NCI-H1694 (cell line): ENCODE data around the gene ATP1A3.

ENCODE experiments used
- DNase-seq: peaks from one replicate; lab custom pipeline; 2025; lab: John Stamatoyannopoulos, UW

ATP1A3 gene

DNA sequence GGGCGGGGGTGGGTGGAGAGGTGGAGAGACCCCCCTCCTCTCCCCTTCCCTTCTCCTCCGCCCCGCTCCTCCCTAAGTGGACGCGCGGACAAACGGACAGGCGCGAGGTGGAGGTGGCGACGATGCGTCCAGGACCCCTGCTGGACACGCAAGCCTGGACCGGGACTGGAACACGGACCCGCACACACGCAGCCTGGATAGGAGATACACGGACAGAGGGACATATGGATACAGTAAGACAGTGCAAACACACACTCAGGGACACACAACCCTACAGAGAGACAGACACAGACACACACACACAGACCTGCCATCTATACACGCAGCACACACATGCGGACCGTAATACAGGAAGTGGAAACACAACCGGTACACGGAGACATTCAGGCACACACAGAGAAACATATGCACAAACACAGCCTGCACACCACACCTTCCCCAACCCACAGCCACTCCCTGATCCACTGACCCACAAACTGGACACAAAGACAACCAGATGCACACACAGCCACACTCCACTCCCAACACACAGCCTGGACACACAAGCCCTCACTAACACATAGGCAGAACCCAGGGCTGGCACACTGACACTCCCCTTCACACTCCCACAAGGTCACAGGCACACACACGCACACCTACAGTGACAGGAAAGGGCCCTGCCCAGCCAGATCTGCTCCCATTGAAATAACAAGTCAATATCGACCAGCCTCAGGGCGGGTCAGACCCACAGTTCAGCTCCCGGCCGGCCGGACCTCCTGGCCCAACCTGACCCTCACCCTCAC is 65.1 kb downstream of the ATP1A3 start:
- no peak for DNase-seq

- DNase-seq, result no peak
These were observed 65.8 kb downstream of the ATP1A3 start, which contains the start of gene ERFL for GRCh38 chr19:41928221-41928683. ERFL (minus strand) TSS chr19:41928449; CDS start chr19:41912919, 15,530 bp downstream.

DNA sequence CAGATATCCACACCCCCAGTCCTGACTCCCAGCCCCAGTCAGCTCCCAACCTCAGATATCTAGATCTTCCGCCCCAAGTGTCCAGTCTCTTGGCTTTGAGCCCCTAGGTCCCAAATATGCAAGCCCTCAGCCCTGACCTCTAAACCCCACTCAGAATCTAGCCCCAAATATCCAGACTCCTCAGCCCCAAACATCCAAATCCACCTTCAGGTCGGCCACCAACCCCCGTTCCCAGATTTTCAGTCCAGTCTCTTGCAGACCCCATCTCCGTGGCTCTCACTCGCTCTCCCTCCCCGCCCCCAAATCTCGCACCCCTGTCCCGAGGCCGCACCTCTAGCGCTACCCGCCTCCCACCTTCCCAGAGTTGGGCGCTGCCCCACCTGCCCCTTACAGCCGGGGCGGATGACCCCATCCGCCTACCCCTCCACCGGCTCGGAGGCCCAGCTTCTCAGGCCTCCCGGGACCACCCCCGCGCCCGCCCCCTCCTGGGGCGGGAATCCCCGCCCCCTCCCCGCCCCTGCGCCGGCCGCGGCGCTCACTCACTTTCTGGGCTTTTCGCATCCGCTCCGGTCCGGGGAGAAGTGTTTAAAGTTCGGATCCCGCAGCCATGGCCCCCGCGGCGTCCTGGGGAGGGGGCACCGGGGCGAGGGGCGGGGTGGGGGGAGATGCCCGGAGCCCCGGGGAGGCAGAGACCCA is 66.4 kb downstream of the ATP1A3 start:
- no peak for DNase-seq

DNA sequence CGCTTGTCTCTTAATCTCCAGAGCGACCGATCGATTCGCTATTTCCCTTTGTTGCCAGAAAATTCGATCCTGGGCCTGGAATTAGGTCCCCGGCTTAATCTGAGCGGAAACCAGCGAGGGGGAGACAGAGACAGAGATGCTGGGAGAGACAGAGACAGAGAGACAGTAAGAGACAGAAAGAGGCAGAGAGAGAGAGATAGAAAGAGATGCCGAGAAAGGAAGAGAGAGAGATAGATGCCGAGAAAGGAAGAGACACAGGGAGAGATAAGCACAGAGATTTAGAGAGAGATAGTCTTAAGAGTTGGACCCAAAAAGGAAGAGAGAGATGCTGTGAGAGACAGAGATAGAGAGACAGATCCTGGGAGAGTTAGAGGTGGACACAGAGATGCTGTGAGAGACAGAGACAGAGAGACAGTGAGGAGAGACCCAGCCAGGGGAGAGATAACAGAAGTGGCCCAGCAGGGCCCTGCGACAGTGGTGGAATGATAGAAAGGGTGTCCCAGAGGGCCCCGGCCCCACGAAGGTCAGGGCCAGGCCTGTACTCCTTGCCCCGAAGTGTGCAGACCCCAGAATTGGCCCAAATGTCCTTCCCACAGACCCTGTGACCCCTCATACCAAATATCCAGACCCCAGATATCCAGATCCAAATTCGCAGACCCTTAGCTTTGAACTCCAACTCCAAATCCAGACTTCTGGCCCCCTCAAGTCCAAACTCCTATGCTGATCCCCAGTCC is 67.1 kb downstream of the ATP1A3 start:
- DNase-seq, result no peak

DNA sequence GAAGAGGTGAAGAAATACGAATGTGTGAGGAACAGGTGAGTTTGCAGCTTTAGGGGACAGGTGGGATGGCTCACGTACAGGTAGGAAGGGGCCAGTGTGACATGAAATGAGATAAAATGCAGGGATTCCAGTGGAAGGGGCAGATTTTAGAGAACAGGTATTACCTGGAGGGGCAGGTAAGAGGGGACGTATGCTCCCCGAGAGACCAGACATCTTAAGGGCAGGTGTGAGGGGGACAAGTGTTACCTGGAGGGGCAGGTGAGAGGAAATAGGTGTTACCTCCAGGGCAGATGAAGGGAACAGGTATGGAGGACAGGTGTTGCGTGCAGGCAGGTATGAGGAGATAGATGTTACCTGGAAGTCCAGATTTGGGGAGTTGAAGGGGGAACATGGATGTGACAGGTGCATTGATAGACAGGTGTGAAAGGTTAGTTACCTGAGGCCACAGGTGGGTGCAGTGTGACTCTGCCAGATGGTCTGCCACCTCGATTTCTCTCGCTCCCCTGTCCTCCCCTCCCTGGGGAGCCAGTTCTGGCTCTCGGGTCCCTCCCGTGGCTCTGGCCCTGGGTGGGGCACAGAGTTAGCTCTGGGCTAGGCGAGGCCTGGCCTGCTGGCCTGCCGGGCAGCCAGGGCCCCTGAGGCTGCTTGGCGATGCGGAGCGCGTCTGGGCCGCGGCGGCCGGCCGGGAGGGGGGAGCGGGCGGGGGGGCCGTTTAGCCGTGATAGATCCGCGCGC is 67.8 kb downstream of the ATP1A3 start:
- no peak for DNase-seq

DNA sequence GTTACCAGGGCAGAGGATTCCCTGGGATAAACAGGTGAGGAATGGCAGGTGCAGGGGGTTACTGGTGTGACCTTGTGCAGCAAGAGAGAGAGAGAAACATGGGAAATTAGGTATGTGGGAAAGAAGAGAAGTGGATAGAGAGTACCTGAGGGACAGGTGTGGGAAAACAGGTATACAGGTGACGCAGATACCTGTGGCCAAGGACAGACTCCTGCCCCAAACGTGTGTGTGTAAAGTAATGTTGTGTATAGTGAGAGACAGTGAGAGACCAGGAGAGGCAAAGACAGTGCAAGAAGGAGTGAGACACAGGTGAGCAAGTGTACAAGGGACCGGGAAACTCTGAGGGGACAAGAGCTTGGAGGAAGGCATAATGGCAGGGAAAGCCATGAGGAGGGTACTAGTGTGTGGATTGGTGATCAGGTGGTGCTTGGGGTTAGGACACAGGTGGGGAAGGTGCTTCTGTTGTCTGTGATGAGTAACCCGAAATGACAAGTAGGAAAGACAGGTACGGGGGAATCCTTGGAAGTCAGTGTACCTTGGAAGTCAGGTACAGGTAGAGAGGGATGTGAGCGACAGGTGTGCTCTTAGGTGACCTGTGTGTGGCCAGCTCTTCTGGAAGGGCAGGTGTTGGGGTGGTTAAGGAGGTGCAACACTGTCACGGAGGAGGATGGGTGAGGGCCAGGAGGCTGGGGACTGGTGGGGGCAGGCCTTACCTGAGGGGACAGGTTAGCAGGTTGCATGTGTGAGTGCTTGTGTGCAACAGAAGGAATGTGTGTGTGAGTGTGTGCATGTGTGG is 68.6 kb downstream of the ATP1A3 start:
- no peak for DNase-seq

DNA sequence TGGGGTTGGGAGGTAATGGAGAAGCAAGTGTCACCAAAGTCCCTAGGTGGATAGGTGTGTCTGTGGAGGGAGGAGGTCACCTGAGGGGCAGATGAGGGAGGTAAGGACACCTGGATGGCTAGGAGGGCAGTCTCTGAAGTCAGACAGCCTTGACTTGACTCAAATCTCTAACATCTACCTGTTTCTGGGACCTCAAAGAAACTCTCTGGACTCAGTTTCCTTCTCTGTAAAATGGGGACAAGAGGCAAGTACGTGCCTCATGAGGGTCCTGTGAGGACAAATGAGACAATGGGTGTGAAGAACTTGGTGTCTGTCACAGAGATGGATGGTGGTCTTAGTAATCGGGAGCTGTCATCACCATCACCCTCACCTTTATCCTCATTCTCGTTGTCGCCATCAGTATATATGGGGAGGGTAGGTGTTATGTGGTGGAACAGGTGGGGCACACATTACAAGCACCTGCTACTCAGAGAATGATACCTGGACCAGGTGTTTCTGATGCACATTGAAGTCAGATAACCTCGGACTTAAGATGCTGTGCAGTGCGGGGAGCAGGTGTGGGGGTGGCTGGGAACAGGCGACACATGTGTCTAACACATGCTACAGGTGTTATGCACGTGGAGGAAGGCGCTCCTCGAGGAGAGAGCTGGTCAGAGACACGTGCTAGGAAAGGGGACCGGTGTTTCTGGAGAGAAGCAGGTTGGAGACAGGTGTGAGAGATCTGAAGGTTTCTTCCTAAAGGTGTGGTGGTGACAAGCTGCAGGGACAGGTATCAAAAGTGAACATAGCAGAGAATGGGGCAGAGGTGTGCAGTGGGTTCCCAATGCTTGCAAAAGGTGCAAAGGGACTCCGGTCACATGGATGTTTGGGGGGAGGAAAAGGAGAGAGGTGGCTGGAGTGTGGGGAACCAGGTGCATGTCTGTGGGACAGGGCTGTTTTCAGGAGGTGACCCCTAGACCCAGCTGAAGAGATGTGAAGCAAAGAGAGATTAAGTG is 69.6 kb downstream of the ATP1A3 start:
- DNase-seq, result no peak

GRCh38 chr19:41923045-41923788 is 70.8 kb downstream of the ATP1A3 start:
- DNase-seq, result no peak

DNA sequence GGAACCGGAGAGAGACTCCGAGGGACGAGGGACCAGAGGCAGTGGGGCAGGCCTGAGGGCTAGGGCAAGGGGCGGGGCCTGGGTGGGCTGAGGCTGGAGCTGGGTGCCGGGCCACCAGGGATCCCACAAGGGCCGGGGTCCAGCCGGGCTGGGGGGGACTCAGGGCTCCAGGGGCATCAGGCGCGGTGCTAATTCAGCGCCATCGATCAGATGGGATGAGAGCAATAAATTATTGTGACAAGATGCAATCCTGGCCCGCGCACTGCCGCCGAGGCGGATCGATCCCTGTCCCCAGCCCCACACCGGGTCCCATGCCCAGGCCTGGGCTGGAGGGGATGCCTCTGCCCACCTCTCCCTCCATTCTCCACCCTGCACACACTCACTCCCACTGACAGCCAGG is 71.4 kb downstream of the ATP1A3 start:
- no peak for DNase-seq

GRCh38 chr19:41921577-41922576 is 72.2 kb downstream of the ATP1A3 start:
- DNase-seq, result no peak

DNA sequence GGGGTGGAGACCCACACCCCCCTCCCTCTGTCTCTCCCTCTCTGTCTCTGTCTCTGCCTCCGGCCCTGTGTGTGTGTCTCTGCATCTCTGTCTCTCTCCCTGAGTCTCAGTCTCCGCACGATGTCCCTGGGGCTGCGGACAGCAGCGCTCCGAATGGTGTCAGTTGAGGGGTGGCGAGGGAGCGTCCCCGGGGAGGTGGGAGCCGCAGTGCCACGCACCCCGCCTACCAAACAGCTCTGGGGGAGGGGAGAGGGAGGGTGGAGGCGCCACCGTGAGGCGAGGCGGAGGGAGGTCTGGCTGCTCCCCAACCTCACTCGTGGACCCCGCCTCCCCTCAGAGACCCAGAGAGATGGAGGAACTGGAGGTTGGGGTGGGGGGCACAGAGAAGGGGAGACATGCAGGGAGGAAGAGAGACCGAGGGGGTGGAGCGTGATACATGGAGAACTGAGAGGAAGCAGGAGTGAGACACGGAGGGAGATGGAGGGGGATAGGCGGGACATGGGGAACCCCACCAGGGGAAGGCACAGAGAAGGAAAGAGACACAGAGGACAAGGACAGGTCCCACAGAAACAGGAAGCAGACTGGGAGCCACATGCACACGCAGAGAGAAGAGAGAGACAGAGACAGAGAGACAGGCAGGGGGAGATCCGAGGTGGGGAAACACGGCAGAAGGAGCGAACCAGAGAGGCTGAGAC is 73.0 kb downstream of the ATP1A3 start:
- DNase-seq, result no peak

DNA sequence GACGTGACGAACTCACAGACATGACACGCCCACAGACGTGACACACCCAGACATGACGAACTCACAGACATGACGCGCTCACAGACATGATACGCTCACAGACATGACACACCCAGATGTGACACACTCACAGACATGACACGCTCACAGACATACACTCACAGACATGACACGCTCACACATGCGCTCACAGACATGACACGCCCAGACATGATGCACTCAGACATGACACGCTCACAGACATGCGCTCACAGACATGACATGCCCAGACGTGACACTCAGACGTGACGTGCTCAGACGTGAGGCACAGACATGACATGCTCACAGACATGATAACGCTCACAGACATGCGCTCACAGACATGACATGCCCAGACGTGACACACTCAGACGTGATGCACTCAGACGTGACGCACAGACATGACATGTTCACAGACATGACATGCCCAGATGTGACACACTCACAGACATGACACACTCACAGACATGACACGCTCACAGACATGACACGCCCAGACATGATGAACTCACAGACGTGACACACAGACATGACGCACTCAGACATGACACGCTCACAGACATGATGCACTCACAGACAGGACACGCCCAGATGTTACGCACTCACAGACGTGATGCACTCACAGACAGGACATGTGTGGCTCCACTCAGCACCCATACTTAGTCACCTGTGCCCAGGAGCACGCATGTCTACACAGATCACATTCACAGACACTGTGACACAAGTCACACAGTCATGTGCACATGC is 73.9 kb downstream of the ATP1A3 start:
- DNase-seq, result no peak

DNA sequence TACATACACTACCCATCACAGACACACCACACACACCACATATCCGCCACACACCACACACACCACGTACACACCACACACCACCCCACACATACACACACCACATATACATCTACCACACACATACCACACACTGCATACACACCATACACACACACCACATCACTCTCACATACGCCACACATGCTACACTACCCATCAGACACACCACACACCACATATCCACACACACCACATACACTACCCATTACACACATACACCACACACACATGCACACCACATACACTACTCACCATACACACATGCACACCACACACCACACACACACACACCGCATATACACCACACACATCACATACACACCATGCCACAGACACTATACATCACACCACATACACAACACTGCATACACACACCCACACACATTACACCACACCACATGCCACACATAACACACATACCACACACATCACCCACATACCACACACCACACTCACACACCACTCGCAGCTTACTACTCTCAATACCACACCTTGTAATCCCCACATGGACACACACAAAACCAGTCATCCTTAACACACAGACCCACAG is 75.3 kb downstream of the ATP1A3 start:
- DNase-seq, result no peak

- no peak for DNase-seq
These were observed 75.9 kb downstream of the ATP1A3 start for GRCh38 chr19:41918095-41918494.

GRCh38 chr19:41917676-41918075 is 76.4 kb downstream of the ATP1A3 start:
- DNase-seq, result no peak
